DOHH2 (cell line): Measurements from ENCODE around the gene YWHAB.

Source experiments
- EZH2phosphoT487 ChIP-seq: fragments of 200-600 bp; sonication (generic); IDR thresholded peaks from 2 replicates; pipeline ENCODE4 v1.6.1; 2017; ENCODE audit warnings: borderline replicate concordance, mild to moderate bottlenecking, antibody characterized with exemption, low read length, moderate library complexity, mixed read lengths
- TF ChIP-seq, protein P1 (sequence below): fragments of 200-600 bp; sonication (generic); IDR thresholded peaks from one replicate; pipeline ENCODE4 v1.5.1; 2014; ENCODE audit warnings: antibody characterized with exemption, mild to moderate bottlenecking, low read depth, low read length; ENCODE audit not compliant: poor library complexity, severe bottlenecking

DNA sequence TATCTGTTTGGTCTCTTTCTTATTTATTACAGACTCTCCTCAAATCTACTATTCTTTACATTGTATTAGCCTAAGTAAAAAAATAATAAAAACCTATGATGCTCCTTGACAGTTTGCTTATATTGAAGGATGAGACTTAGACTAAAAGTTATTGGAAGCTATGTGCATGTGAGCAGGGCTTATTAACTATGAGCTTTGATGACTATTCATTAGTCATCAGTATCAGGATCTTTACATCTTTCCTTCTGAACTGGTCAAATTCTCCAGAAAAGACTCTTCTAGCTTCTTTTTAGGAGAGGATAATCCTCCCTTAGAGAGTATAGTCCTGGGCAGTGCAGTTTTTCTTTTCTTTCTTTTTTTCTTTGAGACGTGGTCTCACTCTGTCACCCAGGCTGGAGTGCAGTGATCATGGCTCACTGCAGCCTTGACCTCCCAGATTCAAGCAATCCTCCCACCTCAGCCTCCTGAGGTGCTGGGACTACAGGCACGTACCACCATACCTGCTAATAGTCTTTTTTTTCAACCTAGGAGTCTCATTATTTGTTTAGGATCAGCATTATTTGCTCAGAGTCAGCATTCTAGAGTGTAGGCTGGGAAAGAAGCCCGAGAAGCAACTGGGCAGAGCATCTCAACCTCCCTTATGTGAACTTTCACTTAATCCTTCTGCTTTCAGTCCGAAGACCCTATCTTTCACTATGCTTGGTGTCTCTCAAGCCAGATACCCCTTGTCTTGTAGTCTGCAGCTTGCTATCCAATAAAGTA lies 37.1 kb upstream of the YWHAB start:
- TF ChIP-seq, protein P1, sequence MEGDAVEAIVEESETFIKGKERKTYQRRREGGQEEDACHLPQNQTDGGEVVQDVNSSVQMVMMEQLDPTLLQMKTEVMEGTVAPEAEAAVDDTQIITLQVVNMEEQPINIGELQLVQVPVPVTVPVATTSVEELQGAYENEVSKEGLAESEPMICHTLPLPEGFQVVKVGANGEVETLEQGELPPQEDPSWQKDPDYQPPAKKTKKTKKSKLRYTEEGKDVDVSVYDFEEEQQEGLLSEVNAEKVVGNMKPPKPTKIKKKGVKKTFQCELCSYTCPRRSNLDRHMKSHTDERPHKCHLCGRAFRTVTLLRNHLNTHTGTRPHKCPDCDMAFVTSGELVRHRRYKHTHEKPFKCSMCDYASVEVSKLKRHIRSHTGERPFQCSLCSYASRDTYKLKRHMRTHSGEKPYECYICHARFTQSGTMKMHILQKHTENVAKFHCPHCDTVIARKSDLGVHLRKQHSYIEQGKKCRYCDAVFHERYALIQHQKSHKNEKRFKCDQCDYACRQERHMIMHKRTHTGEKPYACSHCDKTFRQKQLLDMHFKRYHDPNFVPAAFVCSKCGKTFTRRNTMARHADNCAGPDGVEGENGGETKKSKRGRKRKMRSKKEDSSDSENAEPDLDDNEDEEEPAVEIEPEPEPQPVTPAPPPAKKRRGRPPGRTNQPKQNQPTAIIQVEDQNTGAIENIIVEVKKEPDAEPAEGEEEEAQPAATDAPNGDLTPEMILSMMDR: no peak
- TF ChIP-seq EZH2phosphoT487: no peak
